Right lobe of liver (tissue), 6 donors: ENCODE data around the gene SUPV3L1. TPM values are rescaled to one million over a fixed set of nuclear protein-coding genes. Genes with fewer than 3 reads are reported as not detected.

ENCODE experiments used
- ATAC-seq, 4 donors: fragments of 200-7000 bp; cut with Tn5 transposase; one replicate each; pipeline ENCODE4 v1.9.1; 2020; ENCODE audit warnings: mild to moderate bottlenecking in 4 of 4, moderate library complexity in 4 of 4
- DNase-seq, 3 donors: peaks; one replicate each; pipeline ENCODE4 v3.0.0-alpha.2; 2020
- H3K27ac ChIP-seq, 3 donors: fragments of 200-600 bp; one replicate each; pipeline ENCODE4 v1.8.0; 2022
- H3K27me3 ChIP-seq, 2 donors: fragments of 200-600 bp; one replicate each; pipeline ENCODE4 v1.8.0; 2022
- H3K36me3 ChIP-seq, 4 donors: fragments of 200-600 bp; sonication (generic) in 1 of 4; one replicate each; pipeline versions ENCODE4 v1.5.1 to v1.8.0; 2017 to 2022; ENCODE audit warnings: control low read depth in 1 of 4
- H3K4me1 ChIP-seq, 4 donors: fragments of 200-600 bp; sonication (generic) in 1 of 4; one replicate each; pipeline versions ENCODE4 v1.5.1 to v1.8.0; 2017 to 2022; ENCODE audit warnings: control low read depth in 1 of 4
- H3K4me3 ChIP-seq, 3 donors: fragments of 200-600 bp; one replicate each; pipeline ENCODE4 v1.8.0; 2022
- H3K9me3 ChIP-seq, 4 donors: fragments of 200-600 bp; sonication (generic) in 1 of 4; one replicate each; pipeline versions ENCODE4 v1.5.1 to v1.8.0; 2017 to 2022; ENCODE audit warnings: control low read depth in 1 of 4
- POLR2A ChIP-seq: fragments of 450-650 bp; IDR thresholded peaks from one replicate; pipeline ENCODE4 v1.6.1; 2017; ENCODE audit warnings: antibody characterized with exemption, mild to moderate bottlenecking
- WGBS: methylation state at CpG from one replicate; pipeline ENCODE4 v1.1.6; 2018; ENCODE audit warnings: low coverage, low lambda C conversion rate; ENCODE audit not compliant: insufficient coverage; ENCODE audit errors: missing lambda C conversion rate; 5-methylcytosine and 5-hydroxymethylcytosine counted together
- intact Hi-C, 2 donors: fragments of 100-400 bp; cut with DNase I; formaldehyde crosslinking; loops; one replicate each; pipeline versions ENCODE4 v1.11.2 to v1.14.1; 2022
- total RNA-seq, 6 experiments: library from RNA; depleted of rRNA in 2 of 6; stranded (reverse); fragments of >200 nt in 2 of 6; fragmentation: NEBNext Ultra II Directional in 3 of 6; extraction: Animal tissue kit (Norgen Biotek cat#: 25700) in 3 of 6; gene quantifications; one replicate each; pipeline versions ENCODE4 v1.1.0 to v1.2.4, GENCODE V29; 2016 to 2023
- TF ChIP-seq, protein P1 (sequence below), 4 donors: fragments of 200-600 bp in 3 of 4; fragments of 450-650 bp in 1 of 4; IDR thresholded peaks; one replicate each; pipeline versions ENCODE4 v1.5.1 to v1.8.0; 2016 to 2022; ENCODE audit warnings: antibody characterized with exemption in 4 of 4, mild to moderate bottlenecking in 2 of 4
- donor health status: DM: no; HTN: yes; CAD: no.
- donor health status: DM: no; HTN: no; CAD: no.
- donor health status: DM: no; HTN: no; CAD: no.
- donor health status: DM: no; HTN: yes; CAD: no.
- donor health status: DM: no; HTN: yes; CAD: no.

Gene SUPV3L1
- total RNA-seq, 6 experiments from 2014 or later, result 18.4 to 28.5 (median 22.6) TPM

DNA sequence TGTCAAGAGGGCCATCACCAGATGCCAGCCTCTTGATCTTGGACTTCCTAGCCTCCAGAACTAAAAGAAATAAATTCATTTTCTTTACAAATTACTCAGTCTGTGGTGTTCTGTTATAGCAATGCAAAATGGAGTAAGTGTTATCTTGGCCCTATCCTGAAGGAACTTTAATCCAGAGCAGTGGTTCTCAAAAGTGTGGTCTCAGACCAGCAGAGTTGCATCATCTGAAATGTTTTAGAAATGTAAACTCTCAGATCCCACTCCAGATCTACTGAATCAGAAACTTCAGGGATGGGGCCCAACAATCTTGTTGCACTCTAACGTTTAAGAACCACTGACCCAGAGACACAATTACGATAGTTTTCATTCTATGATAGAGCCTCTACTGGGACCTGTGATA is 3.2 kb upstream of the SUPV3L1 start:
- no peak overlapping the region for H3K4me3 ChIP-seq
- peaks cover 0 to 9% (median 0%) of the 10 kb centered on the region in 4 donors for H3K36me3 ChIP-seq
- H3K27me3 ChIP-seq, result no peaks in the 10 kb centered on the region
- ATAC-seq, result no peak
- WGBS, result 72% methylated on average over 2 of the region's 2 CpGs
- no peak overlapping the region for H3K27ac ChIP-seq
- TF ChIP-seq POLR2A, result no peak
- TF ChIP-seq, protein P1, sequence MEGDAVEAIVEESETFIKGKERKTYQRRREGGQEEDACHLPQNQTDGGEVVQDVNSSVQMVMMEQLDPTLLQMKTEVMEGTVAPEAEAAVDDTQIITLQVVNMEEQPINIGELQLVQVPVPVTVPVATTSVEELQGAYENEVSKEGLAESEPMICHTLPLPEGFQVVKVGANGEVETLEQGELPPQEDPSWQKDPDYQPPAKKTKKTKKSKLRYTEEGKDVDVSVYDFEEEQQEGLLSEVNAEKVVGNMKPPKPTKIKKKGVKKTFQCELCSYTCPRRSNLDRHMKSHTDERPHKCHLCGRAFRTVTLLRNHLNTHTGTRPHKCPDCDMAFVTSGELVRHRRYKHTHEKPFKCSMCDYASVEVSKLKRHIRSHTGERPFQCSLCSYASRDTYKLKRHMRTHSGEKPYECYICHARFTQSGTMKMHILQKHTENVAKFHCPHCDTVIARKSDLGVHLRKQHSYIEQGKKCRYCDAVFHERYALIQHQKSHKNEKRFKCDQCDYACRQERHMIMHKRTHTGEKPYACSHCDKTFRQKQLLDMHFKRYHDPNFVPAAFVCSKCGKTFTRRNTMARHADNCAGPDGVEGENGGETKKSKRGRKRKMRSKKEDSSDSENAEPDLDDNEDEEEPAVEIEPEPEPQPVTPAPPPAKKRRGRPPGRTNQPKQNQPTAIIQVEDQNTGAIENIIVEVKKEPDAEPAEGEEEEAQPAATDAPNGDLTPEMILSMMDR (IDR thresholded peaks at IDR 0.05), result no peak
- no peak for DNase-seq
- no peaks in the 10 kb centered on the region for H3K9me3 ChIP-seq
- peaks cover 0 to 10% (median 4%) of the 10 kb centered on the region in 4 donors for H3K4me1 ChIP-seq
- intact Hi-C loops, result no loop called here

DNA sequence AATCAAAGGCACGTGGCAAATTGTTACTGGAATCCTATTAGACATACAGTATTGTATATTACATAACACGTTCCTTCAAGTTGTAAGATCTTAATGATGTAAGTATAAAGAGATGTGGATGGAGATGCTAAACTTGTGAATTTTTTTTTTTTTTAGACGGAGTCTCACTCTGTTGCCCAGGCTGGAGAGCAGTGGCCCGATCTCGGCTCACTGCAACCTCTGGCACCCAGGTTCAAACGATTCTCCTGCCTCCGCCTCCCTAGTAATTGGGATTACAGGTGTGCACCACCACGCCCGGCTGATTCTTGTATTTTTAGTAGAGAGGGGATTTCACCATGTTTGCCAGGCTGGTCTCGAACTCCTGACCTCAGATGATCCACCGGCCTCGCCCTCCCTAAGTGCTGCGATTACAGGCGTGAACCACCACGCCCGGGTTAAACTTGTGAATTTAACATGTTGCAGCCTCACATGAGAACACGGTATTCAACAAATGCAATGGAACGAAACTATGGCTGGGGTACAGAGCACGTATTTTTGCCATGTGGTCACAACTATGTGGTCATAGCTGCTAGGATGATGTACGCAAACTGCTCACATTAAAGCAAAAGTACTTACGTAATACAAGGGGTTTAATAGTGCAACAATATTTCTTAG is 818 bp upstream of the SUPV3L1 start:
- TF ChIP-seq, protein P1 (IDR thresholded peaks at IDR 0.05), result no peak
- TF ChIP-seq POLR2A, result no peak
- intact Hi-C loops, result no loop called here
- Histone ChIP-seq H3K27ac (peak overlapping the region in 2 of 3 donors; percentile 98), H3K36me3 (no peaks in the 10 kb centered on the region), H3K27me3 (no peaks in the 10 kb centered on the region), H3K4me3 (peak overlapping the region; percentile 87 to 100 (median 96)), H3K4me1 (peaks cover 0 to 15% (median 4%) of the 10 kb centered on the region in 4 donors), H3K9me3 (no peaks in the 10 kb centered on the region)
- ATAC-seq (peak; percentile 10 to 29 (median 12)), DNase-seq (no peak)
- 30% methylated on average over 19 of the region's 21 CpGs for WGBS

DNA sequence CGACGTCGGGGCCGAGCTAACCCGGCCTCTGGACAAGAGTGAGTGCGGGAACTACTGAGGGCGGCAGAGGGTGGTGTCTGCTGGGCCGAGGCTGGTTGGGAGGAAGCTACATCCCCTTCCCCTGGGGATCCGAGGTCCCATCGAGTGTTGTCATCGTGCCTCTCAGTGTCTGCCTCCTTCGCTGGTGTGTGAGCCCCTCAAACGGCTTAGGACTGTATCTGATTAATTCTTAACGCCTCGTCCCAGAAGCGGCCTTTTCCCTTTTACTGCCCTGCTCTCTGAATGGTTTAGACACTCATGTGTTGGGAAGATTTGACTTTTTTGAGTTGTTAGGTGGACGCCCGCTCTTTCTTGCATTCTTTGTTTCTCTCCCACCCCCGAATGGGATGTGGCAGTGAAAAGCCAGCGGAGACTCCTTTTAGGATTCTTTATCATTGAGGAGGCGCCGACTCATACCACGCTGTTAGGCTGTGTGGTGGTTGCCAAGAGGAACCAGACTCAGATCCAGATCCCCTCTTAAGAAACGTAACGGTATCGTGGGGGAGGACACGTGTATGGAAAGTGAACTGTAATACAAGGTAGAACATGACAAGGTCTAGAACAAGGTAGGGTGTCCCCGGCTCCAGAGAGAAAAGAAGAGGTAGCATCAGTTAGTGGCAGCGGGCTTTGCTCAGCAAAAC is 631 bp downstream of the SUPV3L1 start:
- peaks cover 0 to 15% (median 4%) of the 10 kb centered on the region in 4 donors for H3K4me1 ChIP-seq
- intact Hi-C loops, result no loop called here
- no peak for DNase-seq
- peak overlapping the region; percentile 97 to 98 (median 98) for H3K27ac ChIP-seq
- no peak for ATAC-seq
- H3K9me3 ChIP-seq, result no peaks in the 10 kb centered on the region
- WGBS, result 2% methylated on average over 23 of the region's 29 CpGs
- H3K4me3 ChIP-seq, result peak overlapping the region; percentile 87 to 100 (median 96)
- no peaks in the 10 kb centered on the region for H3K36me3 ChIP-seq
- H3K27me3 ChIP-seq, result no peaks in the 10 kb centered on the region
- TF ChIP-seq, protein P1 (IDR thresholded peaks at IDR 0.05), result no peak
- TF ChIP-seq POLR2A, result no peak

DNA sequence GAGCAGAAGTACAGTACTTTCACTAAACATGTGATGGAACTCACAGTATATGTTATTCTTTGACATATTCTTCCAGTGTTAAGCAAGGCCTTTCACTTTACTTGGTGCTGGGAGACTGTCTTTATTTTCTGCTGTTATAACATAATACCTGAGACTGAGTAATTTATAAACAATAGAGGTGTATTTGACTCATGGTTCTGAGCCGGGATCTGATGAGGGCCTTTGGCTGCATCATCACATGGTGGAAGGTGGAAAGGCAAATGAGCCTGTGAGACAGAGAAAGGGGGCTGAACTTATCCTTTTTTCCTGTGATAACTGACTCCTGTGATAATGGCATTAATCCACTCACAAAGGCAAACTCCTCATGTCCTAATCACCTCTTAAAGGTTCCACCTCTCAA is 1.4 kb downstream of the SUPV3L1 start:
- no peak for TF ChIP-seq POLR2A
- TF ChIP-seq, protein P1 (IDR thresholded peaks at IDR 0.05), result no peak
- H3K9me3 ChIP-seq, result no peaks in the 10 kb centered on the region
- no peaks in the 10 kb centered on the region for H3K27me3 ChIP-seq
- no peak for DNase-seq
- 73% methylated on average over 1 of the region's 1 CpG for WGBS
- intact Hi-C loops, result no loop called here
- no peak overlapping the region for H3K27ac ChIP-seq
- H3K4me1 ChIP-seq, result peaks cover 0 to 15% (median 4%) of the 10 kb centered on the region in 4 donors
- H3K4me3 ChIP-seq, result peak overlapping the region in 2 of 3 donors; percentile 87 to 96
- ATAC-seq, result no peak
- H3K36me3 ChIP-seq, result peaks cover 0 to 8% (median 3%) of the 10 kb centered on the region in 4 donors
